HepG2 (cell line): ENCODE measurements around the gene SURF1.

ENCODE experiments used
- FOXK2 ChIP-seq: fragments of 450-650 bp; IDR thresholded peaks from 2 replicates; pipeline ENCODE4 v1.6.1; 2016
- HNRNPL ChIP-seq: fragments of 200-400 bp; formaldehyde crosslinking; IDR thresholded peaks from 2 replicates; pipeline ENCODE4 v1.6.1; 2017; ENCODE audit warnings: mild to moderate bottlenecking, low read depth, low read length
- TF ChIP-seq, protein P1 (sequence below): sonication (generic); formaldehyde crosslinking; IDR thresholded peaks from 2 replicates; pipeline ENCODE4 v1.4.0; 2020; ENCODE audit warnings: missing genetic modification reagents, mild to moderate bottlenecking, borderline replicate concordance

DNA sequence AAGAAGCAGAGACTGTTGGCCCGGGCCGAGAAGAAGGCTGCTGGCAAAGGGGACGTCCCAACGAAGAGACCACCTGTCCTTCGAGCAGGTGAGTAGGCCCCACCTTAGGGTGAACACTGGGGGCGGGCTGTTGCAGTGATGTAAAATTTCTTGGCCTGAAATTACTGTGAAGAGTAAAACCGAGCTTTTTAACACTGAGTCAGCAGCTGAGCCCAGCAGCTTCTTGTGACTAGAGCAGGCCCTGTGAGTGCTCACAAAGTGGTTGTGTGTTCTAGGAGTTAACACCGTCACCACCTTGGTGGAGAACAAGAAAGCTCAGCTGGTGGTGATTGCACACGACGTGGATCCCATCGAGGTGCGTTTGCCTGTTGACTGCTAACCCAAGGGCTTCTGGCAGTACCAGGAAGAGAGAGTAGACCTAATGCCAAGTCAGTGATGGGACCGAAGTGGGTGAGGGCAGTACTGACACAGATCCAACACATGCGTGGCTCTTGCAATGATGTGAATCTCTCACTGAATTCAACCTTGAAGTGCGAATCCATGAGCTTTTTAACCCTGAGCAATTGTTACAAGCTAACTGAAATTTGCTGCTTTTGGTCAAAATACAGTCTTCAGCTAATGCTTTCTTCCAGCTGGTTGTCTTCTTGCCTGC lies 6.2 kb downstream of the SURF1 start:
- TF ChIP-seq, protein P1, sequence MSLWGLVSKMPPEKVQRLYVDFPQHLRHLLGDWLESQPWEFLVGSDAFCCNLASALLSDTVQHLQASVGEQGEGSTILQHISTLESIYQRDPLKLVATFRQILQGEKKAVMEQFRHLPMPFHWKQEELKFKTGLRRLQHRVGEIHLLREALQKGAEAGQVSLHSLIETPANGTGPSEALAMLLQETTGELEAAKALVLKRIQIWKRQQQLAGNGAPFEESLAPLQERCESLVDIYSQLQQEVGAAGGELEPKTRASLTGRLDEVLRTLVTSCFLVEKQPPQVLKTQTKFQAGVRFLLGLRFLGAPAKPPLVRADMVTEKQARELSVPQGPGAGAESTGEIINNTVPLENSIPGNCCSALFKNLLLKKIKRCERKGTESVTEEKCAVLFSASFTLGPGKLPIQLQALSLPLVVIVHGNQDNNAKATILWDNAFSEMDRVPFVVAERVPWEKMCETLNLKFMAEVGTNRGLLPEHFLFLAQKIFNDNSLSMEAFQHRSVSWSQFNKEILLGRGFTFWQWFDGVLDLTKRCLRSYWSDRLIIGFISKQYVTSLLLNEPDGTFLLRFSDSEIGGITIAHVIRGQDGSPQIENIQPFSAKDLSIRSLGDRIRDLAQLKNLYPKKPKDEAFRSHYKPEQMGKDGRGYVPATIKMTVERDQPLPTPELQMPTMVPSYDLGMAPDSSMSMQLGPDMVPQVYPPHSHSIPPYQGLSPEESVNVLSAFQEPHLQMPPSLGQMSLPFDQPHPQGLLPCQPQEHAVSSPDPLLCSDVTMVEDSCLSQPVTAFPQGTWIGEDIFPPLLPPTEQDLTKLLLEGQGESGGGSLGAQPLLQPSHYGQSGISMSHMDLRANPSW (CRISPR knock-in tag): no peak
- TF ChIP-seq FOXK2: no peak
- TF ChIP-seq HNRNPL: no peak
